WI38 (cell line): ENCODE data around the gene ZFAND3.

Experiments
- H3K4me3 ChIP-seq: 2 replicates; pipeline ENCODE4 v1.5.1; 2011; ENCODE audit warnings: low read depth, mild to moderate bottlenecking, control low read depth, low read length
- TF ChIP-seq, protein P1 (sequence below): IDR thresholded peaks from 2 replicates; pipeline ENCODE4 v1.5.1; 2012; ENCODE audit warnings: low read depth, mild to moderate bottlenecking, control low read depth, low read length

ZFAND3 gene

DNA sequence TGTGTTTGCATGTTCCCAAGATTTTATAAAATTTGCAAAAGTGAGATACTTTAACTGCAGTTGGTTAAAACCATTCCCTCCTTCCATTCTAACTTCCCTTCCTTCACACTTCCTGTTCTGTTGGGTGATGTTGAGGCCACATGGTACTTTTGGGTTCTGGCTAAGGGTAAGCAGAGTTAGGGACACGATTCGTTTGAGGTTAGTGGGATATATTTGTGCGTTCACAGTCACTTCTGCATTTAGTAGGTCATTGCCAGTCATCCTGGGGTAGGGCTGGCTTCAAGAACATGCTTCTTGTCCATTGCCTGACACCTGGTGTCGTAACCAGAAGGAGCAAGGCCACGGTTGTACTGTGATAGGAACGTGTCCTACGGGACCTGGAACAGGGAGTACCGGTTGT, 340.1 kb downstream of the ZFAND3 start:
- H3K4me3 ChIP-seq = no peak overlapping the region
- TF ChIP-seq, protein P1, sequence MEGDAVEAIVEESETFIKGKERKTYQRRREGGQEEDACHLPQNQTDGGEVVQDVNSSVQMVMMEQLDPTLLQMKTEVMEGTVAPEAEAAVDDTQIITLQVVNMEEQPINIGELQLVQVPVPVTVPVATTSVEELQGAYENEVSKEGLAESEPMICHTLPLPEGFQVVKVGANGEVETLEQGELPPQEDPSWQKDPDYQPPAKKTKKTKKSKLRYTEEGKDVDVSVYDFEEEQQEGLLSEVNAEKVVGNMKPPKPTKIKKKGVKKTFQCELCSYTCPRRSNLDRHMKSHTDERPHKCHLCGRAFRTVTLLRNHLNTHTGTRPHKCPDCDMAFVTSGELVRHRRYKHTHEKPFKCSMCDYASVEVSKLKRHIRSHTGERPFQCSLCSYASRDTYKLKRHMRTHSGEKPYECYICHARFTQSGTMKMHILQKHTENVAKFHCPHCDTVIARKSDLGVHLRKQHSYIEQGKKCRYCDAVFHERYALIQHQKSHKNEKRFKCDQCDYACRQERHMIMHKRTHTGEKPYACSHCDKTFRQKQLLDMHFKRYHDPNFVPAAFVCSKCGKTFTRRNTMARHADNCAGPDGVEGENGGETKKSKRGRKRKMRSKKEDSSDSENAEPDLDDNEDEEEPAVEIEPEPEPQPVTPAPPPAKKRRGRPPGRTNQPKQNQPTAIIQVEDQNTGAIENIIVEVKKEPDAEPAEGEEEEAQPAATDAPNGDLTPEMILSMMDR = no peak

DNA sequence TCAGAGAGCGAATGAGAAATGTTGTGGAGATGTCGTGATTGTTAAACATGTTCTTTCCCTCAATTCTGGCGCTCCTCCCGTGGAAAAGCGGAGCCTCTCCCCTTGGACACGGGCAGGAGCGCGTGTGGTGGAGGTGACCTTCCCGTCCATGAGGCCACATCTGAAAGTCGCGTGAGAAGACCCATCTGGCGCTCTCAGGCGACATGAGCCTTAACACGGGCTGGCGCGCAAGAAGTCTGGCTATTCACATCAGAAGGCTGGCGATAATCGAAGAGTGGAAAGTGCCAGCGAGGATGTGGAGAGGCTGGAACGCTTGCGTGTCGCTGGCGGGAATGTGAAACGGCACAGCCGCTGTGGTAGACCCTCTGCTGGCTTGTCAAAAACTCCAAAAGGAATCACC, 341.3 kb downstream of the ZFAND3 start:
- no peak overlapping the region for H3K4me3 ChIP-seq
- TF ChIP-seq, protein P1 = no peak

DNA sequence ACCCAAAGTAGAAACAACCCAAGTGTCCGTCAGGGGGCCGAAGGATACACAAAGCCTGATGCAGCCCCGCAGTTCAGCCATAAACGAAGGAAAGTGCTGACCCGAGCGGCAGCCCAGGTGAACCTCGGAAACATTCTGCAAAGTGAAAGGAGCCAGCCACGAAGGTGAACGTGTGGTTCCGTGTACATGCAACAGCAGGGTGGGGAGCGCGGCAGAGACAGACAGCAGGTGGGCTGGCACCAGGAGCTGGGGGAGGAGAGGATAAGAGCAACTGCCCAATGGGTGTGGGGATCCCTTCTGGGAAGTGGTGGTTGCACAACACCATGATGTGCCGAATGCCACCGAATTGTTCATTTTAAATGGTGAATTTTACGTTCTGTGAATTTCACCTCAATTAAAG, 341.8 kb downstream of the ZFAND3 start:
- TF ChIP-seq, protein P1 = no peak
- no peak overlapping the region for H3K4me3 ChIP-seq

DNA sequence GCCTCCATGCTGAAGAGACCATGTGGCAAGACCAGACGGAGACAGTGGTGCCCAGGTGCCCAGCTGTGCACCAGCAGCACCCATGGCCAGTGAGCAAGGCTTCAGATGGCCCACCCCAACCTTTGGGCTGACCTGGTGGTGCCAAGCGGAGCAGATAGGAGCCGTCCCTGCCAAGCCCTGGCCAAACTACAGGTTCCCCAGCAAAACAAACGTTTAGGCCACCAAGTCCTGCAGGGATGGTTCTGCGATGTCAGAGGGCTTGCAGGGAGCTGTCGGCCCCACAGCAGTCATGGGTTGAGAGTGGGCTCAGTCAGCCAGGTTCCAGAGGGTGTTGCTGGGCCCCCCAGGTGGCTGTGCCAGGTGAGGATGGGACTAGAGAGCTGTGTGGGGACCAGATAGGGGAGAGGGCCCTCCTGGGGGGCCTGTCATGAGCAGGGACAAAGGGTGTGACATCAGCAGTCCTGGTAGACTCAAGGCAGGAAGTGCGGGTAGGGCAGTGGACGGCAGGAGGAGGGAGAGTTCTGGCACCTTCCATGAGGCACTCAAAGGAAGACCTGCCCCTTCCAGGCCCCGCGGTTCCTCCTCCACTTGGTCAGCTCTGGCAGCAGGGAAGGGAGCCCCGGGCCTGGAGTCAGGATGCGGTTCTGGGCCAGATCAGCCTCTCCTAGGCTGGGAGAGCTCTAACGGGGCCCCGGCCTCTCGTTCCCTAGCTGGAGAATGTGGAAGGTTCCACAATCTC, 342.4 kb downstream of the ZFAND3 start:
- TF ChIP-seq, protein P1 = no peak
- H3K4me3 ChIP-seq = no peak overlapping the region

DNA sequence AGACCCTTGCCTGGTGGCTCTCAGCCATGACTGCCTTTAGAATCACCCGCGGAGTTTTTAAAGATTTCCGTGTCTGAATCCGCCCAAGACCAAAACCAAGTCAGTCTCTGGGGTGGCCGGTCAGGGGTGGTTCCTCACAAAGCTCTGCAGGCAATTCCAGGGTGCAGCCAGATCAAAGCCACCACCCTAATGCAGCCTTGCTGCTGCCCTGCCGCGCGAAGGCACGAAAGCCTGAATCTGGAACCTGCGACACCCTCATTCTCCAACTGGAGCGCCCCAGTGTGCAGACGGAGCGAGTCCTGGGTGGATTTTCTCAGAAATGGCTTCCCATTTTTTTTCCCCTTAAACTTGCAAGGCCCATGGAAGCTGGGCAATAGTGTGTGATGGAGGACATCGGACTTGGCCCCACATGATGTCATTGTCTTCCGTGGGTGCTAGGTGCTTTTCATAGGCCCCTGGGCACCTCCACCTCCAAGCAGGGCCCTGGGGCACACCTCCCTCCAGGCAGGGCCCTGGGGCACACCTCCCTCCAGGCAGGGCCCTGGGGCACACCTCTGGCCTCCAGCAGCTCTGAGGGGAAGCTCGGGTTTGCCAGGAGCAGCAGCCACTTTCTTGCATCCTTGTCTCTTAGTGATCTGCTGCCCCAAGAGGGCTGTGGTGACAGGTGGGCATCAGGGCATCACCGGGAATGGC, 343.1 kb downstream of the ZFAND3 start:
- no peak overlapping the region for H3K4me3 ChIP-seq
- TF ChIP-seq, protein P1 = no peak

DNA sequence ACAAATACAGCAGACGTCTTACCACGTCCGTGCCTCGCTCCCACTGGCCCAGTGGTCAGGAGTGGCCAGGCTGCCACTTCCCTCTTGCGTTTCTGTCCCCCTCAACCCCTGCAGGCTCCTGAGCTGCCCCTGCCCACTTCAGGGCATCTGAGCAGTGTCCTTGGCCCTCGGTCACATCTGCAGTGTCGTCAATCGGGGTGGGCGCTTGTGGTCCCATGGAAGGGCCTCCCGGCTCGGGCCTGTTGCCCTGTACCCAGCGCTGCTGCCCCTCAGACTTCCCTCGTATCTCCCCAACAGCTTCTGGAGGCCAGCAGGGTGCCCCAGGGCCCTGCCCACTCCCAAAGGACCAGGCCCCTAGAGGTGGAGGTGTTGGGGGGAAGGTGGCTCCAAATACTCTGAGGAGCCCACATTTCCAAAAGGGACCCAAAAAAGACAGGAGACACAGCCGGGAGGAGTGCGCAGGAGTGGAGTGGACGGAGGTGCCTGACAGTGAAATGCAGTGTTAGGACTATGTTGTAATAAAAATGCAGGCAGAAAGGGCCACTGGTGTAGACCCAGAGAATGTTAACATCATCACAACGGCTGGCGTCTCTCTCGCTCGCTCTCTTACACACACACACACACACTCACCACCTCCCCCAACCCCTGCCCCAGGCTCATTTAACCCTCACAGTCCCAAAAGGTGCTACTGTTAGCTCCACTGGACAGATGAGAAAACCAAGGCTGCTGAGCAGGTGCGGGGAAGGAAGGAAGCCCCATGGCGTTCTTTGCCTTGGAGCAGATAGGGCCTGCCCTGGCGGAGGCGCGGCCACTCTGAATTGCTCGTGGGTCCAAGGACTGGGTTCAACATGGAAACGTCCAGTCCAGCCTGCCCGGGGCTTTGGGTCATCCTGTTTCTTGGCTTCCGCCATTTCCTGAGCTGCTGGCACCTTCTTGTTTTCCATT, 343.9 kb downstream of the ZFAND3 start:
- H3K4me3 ChIP-seq = no peak overlapping the region
- TF ChIP-seq, protein P1 = no peak

DNA sequence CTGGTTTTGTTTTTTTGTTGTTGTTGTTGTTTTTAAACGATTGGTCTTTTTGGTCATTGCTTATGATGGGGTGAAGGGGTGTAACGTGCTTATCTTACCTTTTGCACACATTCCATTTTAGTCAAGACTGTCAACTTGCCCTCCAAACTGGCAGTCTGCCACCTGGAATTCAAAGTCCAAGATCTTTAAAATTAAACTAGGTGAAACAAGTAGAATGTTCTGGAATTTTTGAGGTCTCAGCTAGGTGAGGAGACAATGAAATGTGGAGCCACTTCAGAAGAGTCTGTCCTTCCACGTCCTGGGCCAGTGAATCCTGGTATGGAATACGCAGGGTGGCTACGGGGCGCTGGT, 344.6 kb downstream of the ZFAND3 start:
- H3K4me3 ChIP-seq = no peak overlapping the region
- TF ChIP-seq, protein P1 = no peak
